Amniotic stem cell (primary cell): ENCODE measurements around the gene MS4A10.

Experiments
- DNase-seq: peaks from one replicate; lab custom pipeline; 2025; lab: John Stamatoyannopoulos, UW

MS4A10 gene

DNA sequence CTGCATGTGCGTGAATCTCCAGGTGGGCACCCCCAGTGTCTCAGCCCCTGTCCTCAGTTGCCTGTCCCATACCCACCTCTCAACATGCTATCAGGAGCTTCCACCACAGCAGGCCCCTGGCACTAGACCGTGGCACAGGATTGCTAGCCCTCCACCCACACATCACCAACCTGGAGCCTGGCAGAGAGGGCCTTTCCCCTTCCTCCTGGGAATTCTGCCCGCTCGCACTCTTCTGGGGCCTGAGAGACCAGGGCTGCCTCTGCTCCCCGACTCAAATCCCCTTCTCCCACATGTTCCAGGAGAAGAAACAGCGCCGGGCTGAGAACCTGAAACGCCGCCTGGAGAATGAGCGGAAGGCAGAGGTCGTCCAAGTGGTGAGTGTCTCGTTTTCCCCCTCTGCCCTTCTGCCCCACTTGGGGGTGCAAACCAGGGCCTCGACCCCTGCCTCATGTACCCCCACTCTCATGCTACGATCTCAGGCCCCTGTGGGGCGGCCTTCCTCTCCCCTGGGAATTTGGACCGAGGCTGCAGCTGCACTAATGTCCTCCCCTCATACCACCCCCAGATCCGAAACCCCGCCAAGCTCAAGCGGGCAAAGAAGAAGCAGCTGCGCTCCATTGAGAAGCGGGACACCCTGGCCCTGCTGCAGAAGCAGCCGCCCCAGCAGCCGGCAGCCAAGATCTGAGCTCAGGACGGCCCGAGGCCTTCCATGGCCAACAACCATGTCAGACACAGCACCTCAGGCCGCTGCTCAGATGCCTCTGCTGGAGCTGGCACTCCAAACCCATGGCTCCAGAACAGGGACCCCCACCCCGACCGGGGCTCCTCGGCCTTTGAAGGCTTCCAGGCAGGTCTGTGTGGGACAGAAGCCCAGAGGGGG is 64.7 kb downstream of the MS4A10 start:
- DNase-seq, result no peak
